Stimulated activated CD4-positive, alpha-beta T cell treated with anti-CD3 and anti-CD28 coated beads, Interleukin-4, amount 100 ng/mL, for 48 hours (primary cell): ENCODE results near the gene SCCPDH.
"Not testable (repeated sequence)": the region's sequence is repeated elsewhere in the genome, so short reads cannot be mapped to it uniquely, and the experiment has no call there.

Experiments
- DNase-seq, 2 donors: peaks; one replicate each; pipeline ENCODE4 v3.0.0-alpha.2; 2020; ENCODE audit warnings: low read depth in 2 of 2

SCCPDH gene

GRCh38 chr1:246800756-246801155, 76.5 kb downstream of the SCCPDH start:
- DNase-seq = no peak

DNA sequence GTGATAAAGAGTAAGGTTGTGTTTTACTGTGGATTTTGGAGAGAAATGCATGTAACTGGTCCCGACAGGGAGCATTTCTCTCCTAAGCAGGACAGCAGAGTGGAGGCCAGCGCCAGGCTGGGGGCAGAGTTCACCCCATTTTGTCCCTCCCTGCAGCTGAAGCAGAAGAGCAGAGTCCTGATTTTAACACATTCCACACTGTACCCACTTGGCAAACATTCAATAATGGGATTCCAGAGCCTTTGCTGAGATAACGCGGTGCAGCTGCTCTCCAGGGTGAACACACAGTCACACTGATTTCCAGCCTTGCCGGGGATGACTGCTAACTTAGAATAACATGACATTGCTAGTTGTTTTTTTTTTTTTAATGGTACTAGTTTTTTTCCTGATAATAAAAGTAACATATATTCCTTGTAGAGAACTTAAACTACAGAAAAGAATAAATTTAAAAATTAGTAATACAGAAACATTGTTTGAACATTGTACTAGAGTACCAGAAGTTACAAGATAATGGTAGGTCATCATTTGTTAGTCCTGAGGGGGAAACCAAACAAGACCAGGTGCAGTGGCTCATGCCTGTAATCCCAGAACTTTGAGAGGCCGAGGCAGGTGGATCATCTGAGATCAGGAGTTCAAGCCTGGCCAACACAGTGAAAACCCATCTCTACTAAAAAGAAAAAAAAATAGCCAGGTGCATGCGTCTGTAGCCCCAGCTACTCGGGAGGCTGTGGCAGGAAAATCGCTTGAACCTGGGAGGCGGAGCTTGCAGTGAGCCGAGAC, 77.2 kb downstream of the SCCPDH start:
- DNase-seq = no peak

DNA sequence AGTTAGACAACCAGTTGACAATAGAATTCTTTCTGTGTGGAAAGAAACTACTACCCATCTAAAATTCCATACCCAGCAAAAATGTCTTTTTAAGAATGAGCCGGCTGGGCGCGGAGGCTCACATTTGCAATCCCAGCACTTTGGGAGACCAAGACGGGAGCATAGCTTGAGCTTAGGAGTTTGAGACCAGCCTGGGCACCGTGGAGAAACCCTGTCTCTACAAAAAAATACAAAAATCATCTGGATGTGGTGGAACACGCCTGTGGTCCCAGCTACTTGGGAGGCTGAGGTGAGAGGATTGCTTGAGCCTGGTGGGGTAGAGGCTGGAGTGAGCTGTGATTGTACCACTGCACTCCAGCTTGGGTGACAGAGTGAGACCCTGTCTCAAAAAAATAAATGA, 79.2 kb downstream of the SCCPDH start:
- no peak for DNase-seq

DNA sequence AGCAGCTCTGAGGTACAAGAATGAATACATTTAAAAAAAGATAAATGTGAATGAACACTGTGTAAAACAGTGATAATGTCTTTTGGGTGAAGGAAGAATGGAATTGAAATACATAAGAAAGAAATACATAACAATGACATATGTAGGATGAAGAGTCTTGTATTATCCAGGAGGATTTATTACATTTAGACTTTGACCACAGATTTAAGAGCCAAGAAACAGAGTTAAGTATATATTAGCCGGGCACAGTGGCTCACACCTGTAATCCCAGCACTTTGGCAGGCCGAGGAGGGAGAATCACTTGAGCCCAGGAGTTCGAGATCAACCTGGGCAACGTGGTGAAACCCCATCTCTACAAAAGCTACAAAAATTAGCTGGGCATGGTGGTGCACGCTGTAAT, 79.7 kb downstream of the SCCPDH start:
- no peak for DNase-seq

DNA sequence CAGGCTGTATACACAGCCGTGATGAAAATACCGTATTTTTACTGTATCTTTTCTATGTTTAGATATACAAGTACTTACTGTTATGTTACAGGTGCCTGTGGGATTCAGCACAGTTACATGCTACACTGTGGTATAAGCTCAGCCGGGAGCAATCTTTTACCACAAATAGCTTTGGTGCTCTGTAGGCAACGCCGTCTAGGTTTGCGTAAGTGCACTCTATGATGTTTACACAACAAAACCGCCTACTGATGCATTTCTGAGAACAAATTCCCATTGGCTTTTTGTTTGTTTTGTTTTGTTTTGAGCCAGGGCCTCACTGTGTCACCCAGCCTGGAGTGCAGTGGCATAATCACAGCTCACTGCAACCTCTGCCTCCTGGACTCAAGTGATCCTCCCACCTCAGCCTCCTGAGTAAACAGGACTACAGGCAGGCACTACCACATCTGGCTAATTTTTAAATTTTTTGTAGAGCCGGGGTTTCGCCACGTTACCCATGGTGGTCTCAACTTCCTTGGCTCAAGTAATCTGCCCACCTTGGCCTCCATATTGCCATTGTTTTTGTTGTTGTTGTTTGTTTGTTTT, 81.0 kb downstream of the SCCPDH start:
- no peak for DNase-seq

DNA sequence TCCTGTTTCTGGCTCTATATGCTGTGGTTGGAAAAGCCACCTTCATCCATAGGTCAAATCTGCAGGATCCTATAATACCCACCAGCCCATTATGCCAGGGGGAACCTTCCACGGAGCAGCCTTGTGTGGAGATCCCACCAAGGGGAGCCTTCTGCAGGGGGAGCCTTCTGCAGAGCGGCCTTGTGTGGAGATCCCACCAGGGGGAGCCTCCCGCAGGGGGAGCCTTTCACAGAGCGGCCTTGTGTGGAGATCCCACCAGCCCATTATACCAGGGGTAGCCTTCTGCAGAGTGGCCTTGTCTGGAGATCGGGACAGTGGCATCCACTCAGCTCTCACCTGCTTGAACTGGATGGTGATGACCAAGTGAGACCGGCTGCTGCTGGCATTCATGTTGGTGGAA, 85.3 kb downstream of the SCCPDH start:
- DNase-seq = no peak

DNA sequence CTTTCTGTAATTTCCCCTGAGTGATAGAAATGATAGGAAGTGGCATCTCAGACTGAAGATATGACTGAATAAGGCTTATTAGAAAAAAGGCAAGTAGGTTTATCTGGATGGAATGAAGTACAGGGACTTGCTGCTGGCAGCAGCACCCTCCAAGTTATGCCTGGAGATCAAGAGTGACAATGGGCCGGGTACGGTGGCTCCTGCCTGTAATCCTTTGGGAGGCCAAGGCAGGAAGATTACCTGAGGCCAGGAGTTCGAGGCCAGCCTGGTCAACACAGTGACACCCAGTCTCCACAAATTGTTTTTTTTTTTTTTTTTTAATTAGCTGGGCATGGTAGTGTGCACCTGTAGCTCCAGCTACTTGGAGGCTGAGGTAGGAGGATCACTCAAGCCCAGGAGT, 87.8 kb downstream of the SCCPDH start:
- DNase-seq = no peak

DNA sequence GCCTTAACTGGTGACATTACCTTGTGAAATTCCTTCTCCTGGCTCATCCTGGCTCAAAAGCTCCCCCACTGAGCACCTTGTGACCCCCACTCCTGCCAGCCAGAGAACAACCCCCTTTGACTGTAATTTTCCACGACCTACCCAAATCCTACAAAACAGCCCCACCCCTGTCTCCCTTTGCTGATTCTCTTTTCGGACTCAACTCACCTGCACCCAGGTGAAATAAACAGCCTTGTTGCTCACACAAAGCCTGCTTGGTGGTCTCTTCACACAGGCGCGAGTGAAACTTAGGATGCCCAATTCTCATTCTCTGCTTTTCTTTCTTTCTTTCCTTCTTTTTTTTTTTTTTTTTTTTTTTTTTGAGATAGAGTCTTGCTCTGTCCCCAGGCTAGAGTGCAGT, 89.1 kb downstream of the SCCPDH start:
- not testable (repeated sequence) for DNase-seq

DNA sequence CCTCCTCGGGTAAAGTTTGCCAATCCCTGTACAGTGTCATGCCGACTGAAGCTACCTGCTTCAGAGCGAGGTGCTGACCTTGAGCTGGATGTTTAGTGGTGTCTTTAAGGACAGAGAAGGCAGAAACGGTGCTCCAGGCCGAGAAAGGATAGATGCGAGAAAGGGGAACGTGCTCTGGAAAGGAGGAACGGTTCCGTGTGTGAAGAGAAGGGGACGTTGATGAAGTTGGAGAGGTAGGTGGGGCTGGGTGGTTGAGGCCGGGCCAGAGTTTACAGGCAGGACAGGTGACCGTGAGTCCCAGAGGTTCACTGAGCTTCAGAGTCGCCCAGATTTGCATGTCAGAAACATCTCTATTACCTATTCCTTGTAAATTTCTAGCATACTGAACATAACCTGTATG, 90.7 kb downstream of the SCCPDH start:
- DNase-seq = no peak

- DNase-seq = no peak
These were observed 91.6 kb downstream of the SCCPDH start for GRCh38 chr1:246815693-246816270.
